ENCODE results near the gene PPP1R37. TPM values are rescaled to one million over a fixed set of nuclear protein-coding genes. Genes with fewer than 3 reads are reported as not detected.

The PPP1R37 gene
- total and polyA plus RNA-seq, 2 of the 13 experiments (the other 11 are each of a cell fraction or from before 2014, with no cell fraction given): 9.0 to 14.3 TPM

- no peak overlapping the region for H3K9ac ChIP-seq (ENCODE audit: insufficient read depth, low read depth, low read length)
- peak; percentile 84 for ATAC-seq
- H3K36me3 ChIP-seq (replicated peaks in 1 of 2; ENCODE audit: control insufficient read depth in 1 of 2, insufficient read depth in 2 of 2, low read length in 2 of 2): peaks cover 9 to 15% of the 10 kb centered on the region in 2 experiments; a peak in 3 of 5 replicates
- H2AFZ ChIP-seq (ENCODE audit: low read length): no peak overlapping the region
- FAIRE-seq: peak; percentile 91
- intact Hi-C loops (cut with micrococcal nuclease; ENCODE audit: unreplicated experiment): loop anchor here (1.0 to 5.0 kb wide), 3 partner anchors 22 to 109 kb away; partner anchors contain the start of genes GEMIN7 and ZNF296
- DNase-seq (ENCODE audit: low spot score): peak; percentile 65
- peaks cover 23% of the 10 kb centered on the region; the same call in 1 of the 2 replicates for H4K20me1 ChIP-seq (ENCODE audit: insufficient read depth, low read length)
- POLR2A ChIA-PET: interaction anchor here (0.9 to 1.1 kb wide), 3 partner anchors 10 to 47 kb away, joined by 3 to 5 read pairs (median 4); partner anchors contain the start of genes GEMIN7 and PPP1R37
- H3K4me2 ChIP-seq (ENCODE audit: low read depth, low read length): no peak overlapping the region
- no peaks in the 10 kb centered on the region for H3K9me3 ChIP-seq (ENCODE audit: low read length)
- CTCF ChIA-PET (ENCODE audit: low intra/inter-chr PET ratio, low total read pairs): interaction anchor here (1.0 to 1.4 kb wide), 3 partner anchors 22 to 109 kb away, joined by 3 to 7 read pairs (median 4); no protein-coding TSS in a partner anchor
- in situ Hi-C loops (cut with HindIII; ENCODE audit: extremely low pct_ligation_motif_present, low pct_unique_long_range_greater_than_20kb): loop anchor here (10.0 kb wide), 1 partner anchor 111 kb away; no protein-coding TSS in a partner anchor
- H3K27ac ChIP-seq (ENCODE audit: extremely low read length, insufficient read depth, low read length): no peak overlapping the region
- no peak overlapping the region for H3K4me3 ChIP-seq (replicated peaks in 1 of 3; ENCODE audit: insufficient read depth in 1 of 3, low read depth in 2 of 3, low read length in 3 of 3)
- no TSS peak for BruUV-seq (replicated peaks)
- WGBS (ENCODE audit: low lambda C conversion rate): 52% methylated on average over 2 of the region's 12 CpGs
- H3K4me1 ChIP-seq (ENCODE audit: insufficient read depth, low read length): peaks cover 31% of the 10 kb centered on the region
- H3K27me3 ChIP-seq (ENCODE audit: control insufficient read depth in 1 of 2, insufficient read depth in 2 of 2, low read length in 2 of 2): no peaks in the 10 kb centered on the region
- H3K79me2 ChIP-seq (ENCODE audit: insufficient read depth, low read length): peaks cover 42% of the 10 kb centered on the region
- TF ChIP-seq ZNF354B (CRISPR knock-in tag; IDR thresholded peaks at IDR 0.05): no peak
- TF ChIP-seq TOPORS (CRISPR knock-in tag; IDR thresholded peaks at IDR 0.05): no peak
- no peak for TF ChIP-seq AHDC1 (CRISPR knock-in tag; IDR thresholded peaks at IDR 0.05; ENCODE audit: borderline replicate concordance)
- TF ChIP-seq HCFC1 (IDR thresholded peaks at IDR 0.05; ENCODE audit: low read depth, low read length): no peak
- TF ChIP-seq LBX2 (CRISPR knock-in tag; IDR thresholded peaks at IDR 0.05; ENCODE audit: borderline replicate concordance): 0 out of 2 replicates have a peak, but pooled peaks have one; percentile 48
- no peak for TF ChIP-seq SMARCE1 (IDR thresholded peaks at IDR 0.05; ENCODE audit: borderline replicate concordance)
- 0 out of 2 replicates have a peak, but pooled peaks have one; percentile 42 for TF ChIP-seq AKAP8 (CRISPR knock-in tag; IDR thresholded peaks at IDR 0.05)
- no peak for TF ChIP-seq ZNF563 (CRISPR knock-in tag; IDR thresholded peaks at IDR 0.05)
- TF ChIP-seq KLF16 (CRISPR knock-in tag; IDR thresholded peaks at IDR 0.05): 0 out of 4 replicates have a peak, but pooled peaks of 1 of the 2 experiments have one; percentile 41
- peak; percentile 43; the same call in 1 of the 2 replicates for TF ChIP-seq MYC (CRISPR knock-in tag; IDR thresholded peaks at IDR 0.05; ENCODE audit: borderline replicate concordance)
- TF ChIP-seq THYN1 (CRISPR knock-in tag; IDR thresholded peaks at IDR 0.05; ENCODE audit: borderline replicate concordance, low read depth): no peak
- TF ChIP-seq CERS6 (CRISPR knock-in tag; IDR thresholded peaks at IDR 0.05): no peak
- TF ChIP-seq SIN3A (IDR thresholded peaks at IDR 0.05; ENCODE audit: borderline replicate concordance, low read depth, low read length): no peak
- no peak for TF ChIP-seq FOSL1 (CRISPR knock-in tag; IDR thresholded peaks at IDR 0.05; ENCODE audit: borderline replicate concordance)
- no peak for TF ChIP-seq ADNP (CRISPR knock-in tag; IDR thresholded peaks at IDR 0.05)
These were observed 33.1 kb downstream of the PPP1R37 start for GRCh38 chr19:45125975-45126493.

All from HepG2 (cell line).